BJ (cell line): ENCODE results near the gene NUP58. TPM values are rescaled to one million over a fixed set of nuclear protein-coding genes. Genes with fewer than 3 reads are reported as not detected.

ENCODE experiments used
- CTCF ChIA-PET: fragments of 350-600 bp; formaldehyde crosslinking; extraction: SDS; loops from one replicate; lab custom pipeline; 2021; ENCODE audit warnings: antibody characterized with exemption, inconsistent platforms; lab: Yijun Ruan, JAX
- POLR2A ChIA-PET: fragments of 300-600 bp; sonication (Branson Sonifier 250); formaldehyde crosslinking; extraction: SDS; loops from one replicate; lab custom pipeline; 2021; ENCODE audit warnings: antibody characterized with exemption; lab: Charles Lee
- DNase-seq: peaks from one replicate; pipeline ENCODE4 v3.0.0-alpha.2; 2011; ENCODE audit warnings: low read depth
- H3K27me3 ChIP-seq: 2 replicates; pipeline ENCODE4 v1.6.0; 2011; ENCODE audit warnings: low read length; ENCODE audit not compliant: control insufficient read depth, insufficient read depth
- H3K36me3 ChIP-seq: 2 replicates; pipeline ENCODE4 v1.5.1; 2011; ENCODE audit warnings: low read length; ENCODE audit not compliant: control insufficient read depth, insufficient read depth
- H3K4me3 ChIP-seq: 2 replicates; pipeline ENCODE4 v1.5.1; 2011; ENCODE audit warnings: low read depth, mild to moderate bottlenecking, control low read depth, low read length
- CTCF ChIP-seq: IDR thresholded peaks from 2 replicates; pipeline ENCODE4 v1.5.1; 2011; ENCODE audit warnings: low read depth, mild to moderate bottlenecking, control low read depth, inconsistent platforms, low read length, moderate library complexity; ENCODE audit not compliant: insufficient read depth
- polyA plus RNA-seq: library from polyadenylated mRNA; depleted of rRNA; stranded (reverse); fragments of >200 nt; gene quantifications from 2 replicates; pipeline ENCODE4 v1.2.3, GENCODE V29; 2011

The NUP58 gene
- polyA plus RNA-seq, 1 experiment = 20.4 TPM

GRCh38 chr13:25288966-25289365 is 12.5 kb upstream of the NUP58 start:
- Histone ChIP-seq H3K36me3 (no peaks in the 10 kb centered on the region), H3K27me3 (no peaks in the 10 kb centered on the region), H3K4me3 (no peak overlapping the region)
- ChIA-PET POLR2A (no interaction called here), CTCF (no interaction called here)
- TF ChIP-seq CTCF = no peak
- no peak for DNase-seq

GRCh38 chr13:25291691-25292090 is 9.7 kb upstream of the NUP58 start:
- no peak for DNase-seq
- TF ChIP-seq CTCF = no peak
- ChIA-PET POLR2A (no interaction called here), CTCF (interaction anchor here (0.5 to 0.7 kb wide), 2 partner anchors 12 to 872 kb away, joined by 3 read pairs; no protein-coding TSS in a partner anchor)
- Histone ChIP-seq H3K4me3 (no peak overlapping the region), H3K36me3 (no peaks in the 10 kb centered on the region), H3K27me3 (peaks cover 5% of the 10 kb centered on the region)

GRCh38 chr13:25292301-25292700 is 9.1 kb upstream of the NUP58 start:
- Histone ChIP-seq H3K27me3 (peaks cover 5% of the 10 kb centered on the region), H3K4me3 (no peak overlapping the region), H3K36me3 (no peaks in the 10 kb centered on the region)
- POLR2A ChIA-PET = no interaction called here
- TF ChIP-seq CTCF = no peak
- DNase-seq = no peak
- CTCF ChIA-PET = interaction anchor here (1.0 kb wide), 1 partner anchor 59 kb away, joined by 4 read pairs; no protein-coding TSS in a partner anchor

- ChIA-PET POLR2A (no interaction called here), CTCF (interaction anchor here (1.1 to 2.6 kb wide), 3 partner anchors 8 to 21 kb away, joined by 3 to 10 read pairs (median 4); partner anchors contain the start of gene MTMR6)
- Histone ChIP-seq H3K36me3 (no peaks in the 10 kb centered on the region), H3K4me3 (no peak overlapping the region), H3K27me3 (peaks cover 7% of the 10 kb centered on the region)
- TF ChIP-seq CTCF = no peak
- no peak for DNase-seq
Observed at GRCh38 chr13:25295228-25295627, 6.2 kb upstream of the NUP58 start.

GRCh38 chr13:25295701-25296100 is 5.7 kb upstream of the NUP58 start:
- H3K4me3 ChIP-seq = no peak overlapping the region
- ChIA-PET POLR2A (no interaction called here), CTCF (interaction anchor here (1.1 to 2.6 kb wide), 3 partner anchors 9 to 22 kb away, joined by 3 to 10 read pairs (median 4); partner anchors contain the start of gene MTMR6)
- peaks cover 7% of the 10 kb centered on the region for H3K27me3 ChIP-seq
- no peaks in the 10 kb centered on the region for H3K36me3 ChIP-seq
- TF ChIP-seq CTCF = no peak
- no peak for DNase-seq
